Kidney capillary endothelial cell (primary cell): ENCODE results near the gene RAD54L.
"Not testable (repeated sequence)": the region's sequence is repeated elsewhere in the genome, so short reads cannot be mapped to it uniquely, and the experiment has no call there.

Experiments used
- DNase-seq: peaks from one replicate; pipeline ENCODE4 v3.0.0-alpha.2; 2018; ENCODE audit warnings: low spot score

The RAD54L gene

GRCh38 chr1:46241733-46242132 lies 5.8 kb upstream of the RAD54L start:
- DNase-seq: not testable (repeated sequence)

GRCh38 chr1:46242918-46243317 lies 4.6 kb upstream of the RAD54L start:
- no peak for DNase-seq

DNA sequence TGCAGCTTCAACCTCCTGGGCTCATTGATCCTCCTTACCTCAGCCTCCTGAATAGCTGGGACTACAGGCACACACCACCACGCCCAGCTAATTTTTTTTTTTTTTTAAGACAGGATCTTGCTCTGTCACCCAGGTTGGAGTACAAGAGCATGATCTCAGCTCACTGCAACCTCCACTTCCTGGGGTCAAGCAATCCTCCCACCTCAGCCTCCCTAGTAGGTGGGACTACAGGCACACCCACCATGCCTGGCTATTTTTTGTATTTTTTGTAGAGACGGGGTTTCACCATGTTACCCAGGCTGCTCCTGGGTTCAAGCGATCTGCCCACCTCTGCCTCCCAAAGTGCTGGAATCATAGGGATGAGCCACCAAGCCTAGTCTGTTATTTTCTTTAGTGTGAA lies 3.7 kb upstream of the RAD54L start:
- not testable (repeated sequence) for DNase-seq

GRCh38 chr1:46244656-46245371 lies 2.7 kb upstream of the RAD54L start:
- no peak for DNase-seq

- DNase-seq: not testable (repeated sequence)
Observed at GRCh38 chr1:46246136-46246535, 1.4 kb upstream of the RAD54L start.

DNA sequence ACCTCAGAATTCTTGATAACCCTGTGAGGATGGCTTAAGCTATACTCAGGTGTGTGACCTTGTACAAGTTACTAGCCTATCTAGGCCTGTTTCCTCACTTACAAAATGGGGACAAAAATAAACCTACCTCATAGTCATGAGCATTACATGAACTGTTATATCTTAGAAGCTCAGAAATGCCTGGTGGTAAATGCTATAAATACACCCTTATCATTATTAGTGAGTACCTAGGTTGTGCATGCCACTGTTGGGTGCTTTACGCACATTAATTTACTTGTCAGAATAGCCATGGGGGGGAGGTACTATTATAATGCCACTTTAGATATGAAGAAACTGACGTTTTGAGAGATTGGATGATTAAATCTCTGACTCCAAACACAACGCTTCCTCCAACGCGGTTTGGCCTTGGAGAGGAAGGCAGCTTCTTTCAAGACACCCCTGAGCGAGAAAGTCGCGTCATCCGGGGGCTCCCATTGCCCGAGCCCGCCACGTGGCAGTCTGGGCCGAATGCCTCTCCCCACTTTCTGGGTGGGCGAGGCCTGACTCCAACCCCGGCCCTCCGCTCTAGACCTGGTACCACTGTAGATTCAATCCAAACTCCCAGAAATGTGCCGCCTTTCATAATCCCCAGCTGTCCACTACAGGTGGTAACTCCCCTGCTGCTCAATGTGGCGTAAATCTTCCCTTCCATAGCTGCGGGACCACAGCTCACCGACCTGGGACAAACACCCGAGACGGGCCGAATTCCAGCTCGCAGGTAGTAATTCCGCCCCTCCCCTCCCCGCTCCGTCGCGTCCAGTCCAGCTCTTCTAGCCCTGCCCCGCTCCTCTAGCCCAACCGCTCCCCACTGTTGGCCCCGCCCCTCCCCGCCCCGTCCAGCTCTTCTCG lies 771 bp upstream of the RAD54L start:
- peak; percentile 40 for DNase-seq

DNA sequence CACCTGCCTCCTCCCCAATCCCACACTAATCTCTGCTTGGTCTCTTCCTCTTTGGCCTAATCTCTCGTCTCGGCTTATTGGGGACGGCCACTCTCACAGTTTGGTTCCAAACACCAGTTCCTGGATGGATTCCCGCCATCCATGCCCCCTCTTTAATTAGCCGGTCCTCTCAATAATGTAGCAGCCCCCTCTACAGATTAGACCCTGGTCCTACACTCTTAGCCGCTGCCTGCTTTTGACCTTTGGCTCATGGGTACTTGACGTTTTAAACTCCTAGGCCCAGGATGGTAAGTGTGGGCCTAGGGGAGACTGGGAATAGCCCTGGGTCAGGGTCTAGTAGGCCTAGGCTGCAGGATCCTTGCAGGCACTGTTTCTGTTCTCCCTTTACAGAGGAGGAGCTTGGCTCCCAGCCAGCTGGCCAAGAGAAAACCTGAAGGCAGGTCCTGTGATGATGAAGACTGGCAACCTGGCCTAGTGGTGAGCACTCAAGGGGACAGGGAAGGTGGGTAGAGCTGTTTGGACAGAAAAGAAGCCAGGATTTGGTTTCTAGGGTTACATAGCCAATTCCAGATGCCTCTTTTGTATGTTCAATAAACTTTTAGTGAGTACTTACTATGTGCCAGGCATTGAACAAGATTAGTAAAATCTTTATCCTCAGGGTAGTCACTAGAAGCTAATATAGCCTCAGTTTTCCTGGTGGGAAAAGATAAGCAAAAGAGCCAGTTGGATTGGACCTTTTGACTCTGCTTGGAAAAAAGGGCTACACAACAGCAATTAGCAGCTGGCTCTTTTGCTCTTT lies 758 bp downstream of the RAD54L start:
- DNase-seq: no peak

GRCh38 chr1:46254668-46255067 lies 7.1 kb downstream of the RAD54L start:
- DNase-seq: no peak

- DNase-seq: no peak
Observed at GRCh38 chr1:46256523-46256922, 9.0 kb downstream of the RAD54L start.

- DNase-seq: no peak
Observed at GRCh38 chr1:46262508-46262907, 14.9 kb downstream of the RAD54L start.

GRCh38 chr1:46263146-46263545 lies 15.6 kb downstream of the RAD54L start:
- no peak for DNase-seq

GRCh38 chr1:46268578-46268977 lies 21.0 kb downstream of the RAD54L start:
- DNase-seq: no peak

DNA sequence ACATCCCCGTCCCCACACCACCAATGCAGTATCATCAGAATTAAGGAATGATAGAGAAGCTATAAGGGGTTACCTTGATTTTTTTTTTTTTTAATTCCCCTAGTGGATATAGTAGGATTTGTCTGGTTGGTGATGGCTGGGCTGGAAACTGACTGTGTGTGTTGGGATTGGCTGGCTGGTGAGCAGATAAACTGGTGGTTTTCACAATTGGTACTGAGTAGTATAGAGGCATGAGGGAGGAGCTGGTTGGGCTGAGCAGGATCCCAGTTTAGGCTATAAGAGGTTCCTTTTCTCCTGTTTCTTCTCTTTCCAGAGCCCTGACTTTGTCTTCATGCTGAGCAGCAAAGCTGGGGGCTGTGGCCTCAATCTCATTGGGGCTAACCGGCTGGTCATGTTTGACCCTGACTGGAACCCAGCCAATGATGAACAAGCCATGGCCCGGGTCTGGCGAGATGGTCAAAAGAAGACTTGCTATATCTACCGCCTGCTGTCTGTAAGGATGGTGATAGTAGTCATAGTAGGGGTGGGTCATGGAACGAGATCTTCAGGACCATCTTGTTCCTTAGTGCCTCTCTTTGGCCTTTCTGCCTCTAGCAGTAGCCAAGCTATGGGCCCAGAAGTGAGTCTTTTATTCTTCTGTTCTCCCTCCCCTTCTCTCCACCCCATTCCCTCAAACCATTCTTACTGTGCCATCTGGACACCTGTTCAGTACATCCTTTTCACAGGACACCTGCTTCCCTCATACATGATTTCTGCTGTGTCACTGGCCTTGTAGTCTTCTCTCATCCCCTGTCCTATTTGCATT lies 26.9 kb downstream of the RAD54L start:
- no peak for DNase-seq

DNA sequence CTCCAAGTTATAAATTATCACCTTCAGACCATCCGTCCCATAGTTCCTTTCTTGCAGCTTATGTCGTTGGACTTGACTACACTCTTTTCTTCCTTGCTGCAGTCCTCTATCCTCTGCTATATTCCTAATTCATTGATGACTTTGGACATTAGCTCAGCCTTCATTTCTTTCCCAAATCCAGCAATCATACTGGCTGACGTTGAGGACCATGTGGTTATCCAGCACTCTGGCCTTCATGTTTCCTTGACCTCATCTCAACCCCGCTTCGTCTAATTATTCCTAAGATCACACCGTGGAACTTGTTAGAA lies 27.4 kb downstream of the RAD54L start:
- no peak for DNase-seq

DNA sequence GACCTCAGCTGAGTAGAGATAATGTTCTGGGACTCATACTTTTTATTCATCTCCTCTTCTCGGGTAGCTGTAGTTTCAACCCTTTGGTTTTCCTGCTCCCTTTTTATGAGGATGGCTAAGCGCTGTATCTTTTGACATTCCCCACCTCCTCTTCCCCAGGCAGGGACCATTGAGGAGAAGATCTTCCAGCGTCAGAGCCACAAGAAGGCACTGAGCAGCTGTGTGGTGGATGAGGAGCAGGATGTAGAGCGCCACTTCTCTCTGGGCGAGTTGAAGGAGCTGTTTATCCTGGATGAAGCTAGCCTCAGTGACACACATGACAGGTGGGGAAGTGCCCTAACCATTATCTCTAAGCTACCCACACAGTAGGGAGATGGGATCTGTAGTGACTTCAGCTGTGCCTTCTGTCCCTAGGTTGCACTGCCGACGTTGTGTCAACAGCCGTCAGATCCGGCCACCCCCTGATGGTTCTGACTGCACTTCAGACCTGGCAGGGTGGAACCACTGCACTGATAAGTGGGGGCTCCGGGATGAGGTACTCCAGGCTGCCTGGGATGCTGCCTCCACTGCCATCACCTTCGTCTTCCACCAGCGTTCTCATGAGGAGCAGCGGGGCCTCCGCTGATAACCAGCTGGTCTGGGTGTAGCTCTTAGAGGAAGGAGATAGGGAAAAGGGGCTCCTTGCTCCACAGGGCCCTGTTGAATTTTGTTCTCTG lies 30.3 kb downstream of the RAD54L start:
- DNase-seq: no peak

DNA sequence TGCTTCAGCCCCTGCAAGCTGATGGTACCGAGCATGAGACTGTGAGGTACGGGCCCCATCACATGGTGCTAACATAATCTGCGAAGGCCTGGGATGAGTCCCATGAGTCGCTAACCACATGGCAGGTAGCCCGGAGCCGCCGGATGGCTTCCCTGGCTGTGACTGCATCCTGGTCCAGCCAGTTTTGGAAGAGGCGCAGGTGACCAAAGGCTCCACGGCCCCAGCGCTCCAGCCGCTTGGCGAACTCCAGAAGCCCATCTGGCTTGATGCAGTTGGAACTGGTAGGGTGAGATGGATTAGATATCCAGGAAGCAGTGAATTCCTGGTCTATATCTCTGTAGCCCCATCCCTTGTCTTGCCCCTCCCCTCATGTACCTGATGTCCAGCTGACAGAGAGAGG lies 31.2 kb downstream of the RAD54L start:
- DNase-seq: no peak

DNA sequence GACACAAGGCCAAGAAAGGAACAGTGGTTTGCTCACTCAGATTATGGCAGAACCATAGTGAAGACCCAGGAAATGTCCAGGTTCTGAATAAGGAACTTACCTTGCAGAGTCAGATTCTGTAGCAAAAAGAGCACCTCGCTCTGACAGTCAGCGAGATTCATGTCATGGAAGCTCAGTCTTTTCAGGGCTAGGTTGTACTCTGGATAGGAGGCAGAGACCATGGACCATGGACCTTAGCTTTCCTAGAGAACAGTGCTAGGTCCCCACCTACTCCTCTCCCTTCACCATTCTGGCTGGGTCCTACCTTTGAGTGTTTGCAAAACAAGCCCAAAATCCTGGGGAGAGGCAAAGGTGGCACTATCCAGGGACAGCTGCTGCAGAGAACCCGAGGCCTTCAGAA lies 32.5 kb downstream of the RAD54L start:
- no peak for DNase-seq

DNA sequence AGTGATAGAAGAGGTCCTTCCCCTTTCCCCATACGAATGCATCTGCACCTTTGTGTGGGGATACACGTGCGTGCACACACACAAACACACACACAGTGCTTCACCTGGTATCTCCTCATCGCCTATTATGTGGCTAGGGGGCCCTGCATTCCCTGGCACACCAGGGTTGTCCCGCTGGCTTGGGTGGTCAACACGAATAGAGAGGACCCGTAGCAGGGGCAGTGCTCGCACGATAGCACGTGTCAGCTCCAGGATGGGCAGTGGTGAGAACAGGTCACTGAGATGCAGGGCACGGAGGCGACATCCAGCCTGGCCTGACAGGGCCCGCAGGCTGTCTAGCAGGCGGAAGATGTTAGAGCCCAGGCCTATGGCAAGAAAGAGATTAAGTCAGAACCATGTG lies 33.5 kb downstream of the RAD54L start:
- DNase-seq: no peak

- DNase-seq: no peak
Observed at GRCh38 chr1:46284058-46284457, 36.5 kb downstream of the RAD54L start.

- DNase-seq: no peak
Observed at GRCh38 chr1:46284597-46285564, 37.3 kb downstream of the RAD54L start.
